Neutrophil (primary cell): ENCODE data around the gene IL23A.

ENCODE experiments used
- H3K27ac ChIP-seq: fragments of 200-600 bp; sonication (generic); 2 replicates; pipeline ENCODE4 v1.5.1; 2016; ENCODE audit warnings: mild to moderate bottlenecking, moderate library complexity
- H3K27me3 ChIP-seq: fragments of 200-600 bp; sonication (generic); 2 replicates; pipeline ENCODE4 v1.6.0; 2016; ENCODE audit warnings: mild to moderate bottlenecking
- H3K36me3 ChIP-seq: fragments of 200-600 bp; sonication (generic); 2 replicates; pipeline ENCODE4 v1.5.1; 2017
- H3K4me1 ChIP-seq, 2 experiments: fragments of 200-600 bp in 1 of 2; sonication (generic) in 1 of 2; 1 replicate in 1 of 2; 2 replicates in 1 of 2; pipeline versions ENCODE4 v1.5.1 to v1.6.1; 2013 to 2016; ENCODE audit warnings: low read depth in 1 of 2, low read length in 1 of 2, mild to moderate bottlenecking in 1 of 2, moderate library complexity in 1 of 2; ENCODE audit not compliant: control insufficient read depth in 1 of 2, insufficient read depth in 1 of 2
- H3K4me3 ChIP-seq, 2 experiments: fragments of 200-600 bp in 1 of 2; sonication (generic) in 1 of 2; 1 replicate in 1 of 2; 2 replicates in 1 of 2; pipeline ENCODE4 v1.5.1; 2013 to 2016; ENCODE audit warnings: low read depth in 1 of 2, low read length in 1 of 2, mild to moderate bottlenecking in 1 of 2, moderate library complexity in 1 of 2
- H3K9me3 ChIP-seq: fragments of 200-600 bp; sonication (generic); 2 replicates; pipeline ENCODE4 v1.5.1; 2016
- TF ChIP-seq, protein P1 (sequence below): fragments of 200-600 bp; sonication (generic); IDR thresholded peaks from 2 replicates; pipeline ENCODE4 v1.5.1; 2016; ENCODE audit warnings: antibody characterized with exemption

IL23A gene

DNA sequence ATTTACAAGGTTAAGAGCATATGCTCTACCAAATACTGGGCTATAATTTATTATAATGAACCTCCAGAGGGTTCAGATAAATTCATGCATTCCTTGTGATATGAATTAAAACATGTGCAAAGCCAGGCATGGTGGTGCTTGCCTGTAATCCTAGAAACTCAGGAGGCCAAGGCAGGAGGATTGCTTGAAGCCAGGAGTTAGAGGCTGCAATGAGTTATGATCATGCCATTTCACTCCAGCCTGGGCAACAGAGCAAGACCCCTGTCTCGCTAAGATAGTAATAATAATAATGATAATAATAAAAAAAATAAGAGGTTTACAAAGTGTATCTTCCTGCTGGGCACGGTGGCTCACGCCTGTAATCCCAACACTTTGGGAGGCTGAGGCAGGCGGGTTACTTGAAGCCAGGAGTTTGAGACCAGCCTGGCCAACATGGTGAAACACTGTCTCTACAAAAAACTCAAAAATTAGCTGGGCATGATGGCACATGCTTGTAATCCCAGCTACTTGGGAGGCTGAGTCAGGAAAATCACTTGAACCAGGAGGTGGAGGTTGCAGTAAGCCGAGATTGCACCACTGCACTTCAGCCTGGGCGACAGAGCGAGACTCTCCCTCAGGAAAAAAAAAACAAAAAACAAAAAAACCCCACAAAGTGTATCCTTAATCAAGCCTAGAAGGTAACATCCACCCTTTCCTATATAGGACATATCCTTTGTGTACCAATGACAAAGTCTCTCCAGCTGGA, 31.3 kb upstream of the IL23A start:
- Histone ChIP-seq H3K9me3 (no peaks in the 10 kb centered on the region), H3K4me3 (no peak overlapping the region), H3K36me3 (peaks cover 12% of the 10 kb centered on the region), H3K4me1 (no peaks in the 10 kb centered on the region), H3K27ac (no peak overlapping the region), H3K27me3 (no peaks in the 10 kb centered on the region)
- TF ChIP-seq, protein P1, sequence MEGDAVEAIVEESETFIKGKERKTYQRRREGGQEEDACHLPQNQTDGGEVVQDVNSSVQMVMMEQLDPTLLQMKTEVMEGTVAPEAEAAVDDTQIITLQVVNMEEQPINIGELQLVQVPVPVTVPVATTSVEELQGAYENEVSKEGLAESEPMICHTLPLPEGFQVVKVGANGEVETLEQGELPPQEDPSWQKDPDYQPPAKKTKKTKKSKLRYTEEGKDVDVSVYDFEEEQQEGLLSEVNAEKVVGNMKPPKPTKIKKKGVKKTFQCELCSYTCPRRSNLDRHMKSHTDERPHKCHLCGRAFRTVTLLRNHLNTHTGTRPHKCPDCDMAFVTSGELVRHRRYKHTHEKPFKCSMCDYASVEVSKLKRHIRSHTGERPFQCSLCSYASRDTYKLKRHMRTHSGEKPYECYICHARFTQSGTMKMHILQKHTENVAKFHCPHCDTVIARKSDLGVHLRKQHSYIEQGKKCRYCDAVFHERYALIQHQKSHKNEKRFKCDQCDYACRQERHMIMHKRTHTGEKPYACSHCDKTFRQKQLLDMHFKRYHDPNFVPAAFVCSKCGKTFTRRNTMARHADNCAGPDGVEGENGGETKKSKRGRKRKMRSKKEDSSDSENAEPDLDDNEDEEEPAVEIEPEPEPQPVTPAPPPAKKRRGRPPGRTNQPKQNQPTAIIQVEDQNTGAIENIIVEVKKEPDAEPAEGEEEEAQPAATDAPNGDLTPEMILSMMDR: no peak

DNA sequence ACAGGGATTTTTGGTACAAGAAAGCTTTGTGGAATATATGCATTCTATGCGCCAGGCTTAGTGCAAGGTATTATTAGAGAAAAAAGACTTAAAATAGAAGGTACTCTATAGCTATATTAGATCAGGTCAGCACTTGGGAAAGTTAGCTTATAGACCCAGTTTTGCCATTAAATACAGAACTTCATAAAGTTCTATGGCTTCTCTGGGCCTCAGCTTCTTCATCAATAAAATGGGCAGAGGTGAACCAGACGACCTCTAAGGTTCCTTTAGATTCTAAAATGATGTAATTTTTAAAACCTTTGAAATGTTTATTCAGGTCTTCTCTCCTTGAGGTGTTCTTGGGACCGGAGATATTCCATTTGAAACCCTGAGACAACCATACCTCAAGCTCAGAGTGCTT, 30.0 kb upstream of the IL23A start:
- Histone ChIP-seq H3K9me3 (no peaks in the 10 kb centered on the region), H3K27ac (no peak overlapping the region), H3K4me1 (no peaks in the 10 kb centered on the region), H3K4me3 (no peak overlapping the region), H3K27me3 (no peaks in the 10 kb centered on the region), H3K36me3 (peaks cover 12% of the 10 kb centered on the region)
- TF ChIP-seq, protein P1: no peak

DNA sequence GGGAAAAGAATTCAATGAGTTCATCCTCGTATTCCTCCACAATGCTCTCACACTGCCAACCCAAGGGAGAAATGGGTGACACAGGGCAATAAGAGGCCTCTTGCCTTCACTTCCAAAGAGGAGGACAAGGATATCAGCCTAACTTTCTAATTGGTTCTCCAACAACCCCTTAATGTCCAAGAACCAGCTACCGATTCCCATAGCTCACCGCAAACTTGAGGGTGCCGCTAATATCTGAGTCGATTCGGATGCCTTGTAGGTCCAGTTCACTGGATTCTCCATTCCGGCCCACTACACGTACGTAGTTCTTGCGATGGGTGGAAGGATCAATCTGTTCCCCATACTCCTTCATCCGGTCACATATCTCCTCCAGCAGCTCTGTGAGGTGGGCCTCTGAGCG, 27.7 kb upstream of the IL23A start:
- Histone ChIP-seq H3K9me3 (no peaks in the 10 kb centered on the region), H3K27me3 (no peaks in the 10 kb centered on the region), H3K27ac (no peak overlapping the region), H3K36me3 (peaks cover 12% of the 10 kb centered on the region), H3K4me3 (no peak overlapping the region), H3K4me1 (peaks cover 8 to 12% of the 10 kb centered on the region in 2 experiments)
- TF ChIP-seq, protein P1: no peak

DNA sequence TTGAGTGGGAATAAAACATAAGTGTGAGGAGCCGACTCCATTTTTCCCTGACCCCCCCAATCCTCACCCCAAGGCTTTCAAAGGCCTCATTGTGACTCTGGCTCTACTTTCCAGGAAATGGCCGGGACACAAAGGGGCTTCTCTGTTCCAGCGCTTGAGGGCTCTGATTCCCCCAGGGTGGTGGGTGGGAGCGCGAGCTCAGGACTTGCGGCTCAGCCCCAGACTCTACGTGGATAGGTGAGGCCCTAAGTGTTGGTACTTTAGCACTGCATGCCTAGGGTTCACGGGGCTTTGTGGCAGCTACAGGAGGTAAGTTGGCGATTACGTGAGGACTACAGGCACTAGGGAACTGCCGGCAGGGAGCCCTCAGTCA, 23.4 kb upstream of the IL23A start:
- peaks cover 8% of the 10 kb centered on the region for H3K36me3 ChIP-seq

DNA sequence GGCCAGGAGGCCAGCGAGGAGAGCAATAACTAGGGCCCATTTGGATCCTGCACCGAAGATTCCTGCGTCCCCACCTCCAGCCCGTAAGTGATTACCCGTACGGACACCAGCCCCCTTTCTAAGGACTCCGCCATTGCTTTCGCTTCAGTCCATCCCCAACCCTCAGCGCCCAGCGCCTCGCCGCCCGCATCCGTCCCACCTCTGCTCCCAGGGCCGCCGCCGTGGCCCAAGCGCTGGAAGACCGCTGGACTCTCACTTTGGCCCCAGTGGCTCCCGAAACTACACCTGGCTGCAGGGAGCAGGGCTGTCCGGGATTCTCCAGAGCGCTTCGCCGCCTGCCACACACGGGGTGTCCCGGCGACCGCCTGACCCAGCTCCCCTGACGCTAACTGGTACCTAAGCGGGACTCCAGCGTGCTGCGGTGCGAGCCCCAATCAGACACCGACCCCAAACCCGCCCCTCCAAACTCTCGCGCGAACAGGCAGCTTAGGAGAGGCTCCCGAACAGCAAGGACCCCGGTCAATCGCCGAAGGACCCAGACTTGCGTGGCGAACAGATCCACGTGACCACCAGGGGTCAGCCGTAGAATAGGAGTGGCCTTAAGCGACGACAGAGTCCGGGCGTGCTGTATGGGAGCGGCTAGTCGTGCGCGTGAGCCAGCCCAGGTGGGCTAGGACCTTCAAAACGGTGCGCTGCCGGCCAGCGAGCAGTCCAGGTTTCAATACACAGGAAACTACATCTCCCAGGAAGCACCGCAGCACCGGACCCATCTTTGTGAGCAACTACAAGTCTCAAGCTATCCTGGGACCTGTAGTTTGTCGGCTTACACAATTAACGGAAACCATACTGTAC, 22.8 kb upstream of the IL23A start, which contains the start of gene CNPY2:
Gene CNPY2 (minus strand): TSS at position 367 of the 852 bp plus-strand sequence. CDS start 771 bp downstream, outside the sequence.
- Histone ChIP-seq H3K27me3 (no peaks in the 10 kb centered on the region), H3K9me3 (no peaks in the 10 kb centered on the region), H3K36me3 (peaks cover 4% of the 10 kb centered on the region), H3K4me1 (peaks cover 13 to 17% of the 10 kb centered on the region in 2 experiments), H3K4me3 (peak within 1 kb of the TSS; percentile 94 to 98), H3K27ac (peak within 1 kb of the TSS; percentile 96)
- TF ChIP-seq, protein P1: no peak

More for the DNA sequence above, 23.4 kb upstream of the IL23A start:
- TF ChIP-seq, protein P1: no peak
- H3K27ac ChIP-seq: peak overlapping the region; percentile 96
- peaks cover 13 to 17% of the 10 kb centered on the region in 2 experiments for H3K4me1 ChIP-seq
- no peaks in the 10 kb centered on the region for H3K27me3 ChIP-seq
- H3K9me3 ChIP-seq: no peaks in the 10 kb centered on the region
- H3K4me3 ChIP-seq: peak overlapping the region; percentile 94 to 98
